Mucosa of descending colon (tissue), 3 donors: ENCODE measurements around the gene SNRPA. TPM values are rescaled to one million over a fixed set of nuclear protein-coding genes. Genes with fewer than 3 reads are reported as not detected.
A peak's percentile ranks its signal among the peaks of the same experiment; 100 is the strongest.
"Not testable (repeated sequence)": the region's sequence is repeated elsewhere in the genome, so short reads cannot be mapped to it uniquely, and the experiment has no call there.

Source experiments
- ATAC-seq: fragments of 200-7000 bp; cut with Tn5 transposase; one replicate; pipeline ENCODE4 v1.9.1; 2020; ENCODE audit warnings: mild to moderate bottlenecking, moderate library complexity
- DNase-seq, 3 donors: peaks; one replicate each; pipeline ENCODE4 v3.0.0-alpha.2; 2020
- H3K36me3 ChIP-seq: fragments of 200-600 bp; one replicate; pipeline ENCODE4 v1.8.0; 2021; ENCODE audit warnings: low read depth, mild to moderate bottlenecking
- H3K4me1 ChIP-seq: fragments of 200-600 bp; one replicate; pipeline ENCODE4 v1.8.0; 2021; ENCODE audit warnings: low read depth, mild to moderate bottlenecking
- H3K4me3 ChIP-seq: fragments of 200-600 bp; one replicate; pipeline ENCODE4 v1.8.0; 2021; ENCODE audit warnings: mild to moderate bottlenecking
- H3K9me3 ChIP-seq: fragments of 200-600 bp; one replicate; pipeline ENCODE4 v1.8.0; 2021; ENCODE audit warnings: mild to moderate bottlenecking
- intact Hi-C, 2 donors: fragments of 100-400 bp; cut with DNase I in 1 of 2; cut with micrococcal nuclease in 1 of 2; formaldehyde crosslinking; loops; one replicate each; pipeline versions ENCODE4 v1.11.0 to v1.11.1; 2022; cut with DNase I, micrococcal nuclease
- total RNA-seq, 3 donors: library from RNA; stranded (reverse); fragmentation: NEBNext Ultra II Directional in 2 of 3; extraction: Animal tissue kit (Norgen Biotek cat#: 25700) in 2 of 3; gene quantifications; one replicate each; pipeline versions ENCODE4 v1.2.1 to v1.2.4, GENCODE V29; 2021 to 2023
- TF ChIP-seq, protein P1 (sequence below): fragments of 200-600 bp; IDR thresholded peaks from one replicate; pipeline ENCODE4 v1.8.0; 2022; ENCODE audit warnings: antibody characterized with exemption, mild to moderate bottlenecking
- donor health status: DM: no; HTN: no; CAD: no; lungs with moderate emphysema.
- donor health status: DM: no; HTN: no; CAD: no.
- donor health status: DM: no; HTN: yes; CAD: no.

The SNRPA gene
- total RNA-seq, 3 donors from 2014 or later, result 54.0 to 81.7 (median 59.9) TPM

DNA sequence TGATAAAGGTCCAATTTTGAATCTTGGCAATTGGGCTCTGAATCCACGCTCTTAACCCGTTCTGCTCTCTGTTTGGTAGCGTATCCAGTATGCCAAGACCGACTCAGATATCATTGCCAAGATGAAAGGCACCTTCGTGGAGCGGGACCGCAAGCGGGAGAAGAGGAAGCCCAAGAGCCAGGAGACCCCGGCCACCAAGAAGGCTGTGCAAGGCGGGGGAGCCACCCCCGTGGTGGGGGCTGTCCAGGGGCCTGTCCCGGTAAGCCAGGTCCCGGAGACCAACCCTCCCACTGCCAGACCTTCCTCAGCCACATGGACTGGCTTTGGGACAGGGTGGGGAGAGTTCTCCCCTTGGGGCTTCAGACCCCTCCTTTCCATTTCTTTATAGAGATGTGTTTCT is 8.3 kb downstream of the SNRPA start:
- ATAC-seq (no peak), DNase-seq (no peak)
- Histone ChIP-seq H3K4me1 (peaks cover 19% of the 10 kb centered on the region), H3K9me3 (no peaks in the 10 kb centered on the region), H3K4me3 (no peak overlapping the region), H3K36me3 (peaks cover 26% of the 10 kb centered on the region)
- intact Hi-C loops, result no loop called here
- TF ChIP-seq, protein P1, sequence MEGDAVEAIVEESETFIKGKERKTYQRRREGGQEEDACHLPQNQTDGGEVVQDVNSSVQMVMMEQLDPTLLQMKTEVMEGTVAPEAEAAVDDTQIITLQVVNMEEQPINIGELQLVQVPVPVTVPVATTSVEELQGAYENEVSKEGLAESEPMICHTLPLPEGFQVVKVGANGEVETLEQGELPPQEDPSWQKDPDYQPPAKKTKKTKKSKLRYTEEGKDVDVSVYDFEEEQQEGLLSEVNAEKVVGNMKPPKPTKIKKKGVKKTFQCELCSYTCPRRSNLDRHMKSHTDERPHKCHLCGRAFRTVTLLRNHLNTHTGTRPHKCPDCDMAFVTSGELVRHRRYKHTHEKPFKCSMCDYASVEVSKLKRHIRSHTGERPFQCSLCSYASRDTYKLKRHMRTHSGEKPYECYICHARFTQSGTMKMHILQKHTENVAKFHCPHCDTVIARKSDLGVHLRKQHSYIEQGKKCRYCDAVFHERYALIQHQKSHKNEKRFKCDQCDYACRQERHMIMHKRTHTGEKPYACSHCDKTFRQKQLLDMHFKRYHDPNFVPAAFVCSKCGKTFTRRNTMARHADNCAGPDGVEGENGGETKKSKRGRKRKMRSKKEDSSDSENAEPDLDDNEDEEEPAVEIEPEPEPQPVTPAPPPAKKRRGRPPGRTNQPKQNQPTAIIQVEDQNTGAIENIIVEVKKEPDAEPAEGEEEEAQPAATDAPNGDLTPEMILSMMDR, result no peak

DNA sequence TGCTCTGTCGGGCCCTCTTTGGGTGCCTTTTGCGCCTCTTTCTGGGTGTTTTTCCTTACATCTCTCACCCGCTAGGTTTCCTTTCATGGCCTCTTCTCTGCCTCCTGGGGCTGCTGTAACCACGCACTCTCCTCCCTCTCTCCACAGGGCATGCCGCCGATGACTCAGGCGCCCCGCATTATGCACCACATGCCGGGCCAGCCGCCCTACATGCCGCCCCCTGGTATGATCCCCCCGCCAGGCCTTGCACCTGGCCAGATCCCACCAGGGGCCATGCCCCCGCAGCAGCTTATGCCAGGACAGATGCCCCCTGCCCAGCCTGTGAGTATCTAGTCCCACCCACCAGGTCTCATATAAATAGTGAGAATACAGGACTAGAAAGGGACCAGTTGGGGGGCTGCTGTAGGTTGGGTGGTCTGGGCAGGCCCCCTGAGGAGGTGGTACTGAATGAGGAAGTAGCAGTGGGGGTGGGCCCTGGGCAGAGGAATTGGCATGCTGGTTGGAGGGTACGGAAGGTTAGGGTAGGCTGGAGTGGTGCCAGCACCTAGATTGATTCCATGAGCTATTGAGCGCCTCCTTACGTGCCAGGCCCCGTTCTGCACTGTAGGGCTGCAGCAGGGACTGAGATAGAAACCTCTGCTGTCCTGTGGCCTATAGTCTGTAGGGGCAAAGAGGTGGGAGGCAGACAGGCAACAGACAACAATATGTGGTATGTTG is 11.9 kb downstream of the SNRPA start:
- intact Hi-C loops, result no loop called here
- peaks cover 36% of the 10 kb centered on the region for H3K36me3 ChIP-seq
- DNase-seq, result no peak
- TF ChIP-seq, protein P1, result no peak
- no peak for ATAC-seq
- no peaks in the 10 kb centered on the region for H3K4me1 ChIP-seq
- H3K4me3 ChIP-seq, result no peak overlapping the region
- no peaks in the 10 kb centered on the region for H3K9me3 ChIP-seq

DNA sequence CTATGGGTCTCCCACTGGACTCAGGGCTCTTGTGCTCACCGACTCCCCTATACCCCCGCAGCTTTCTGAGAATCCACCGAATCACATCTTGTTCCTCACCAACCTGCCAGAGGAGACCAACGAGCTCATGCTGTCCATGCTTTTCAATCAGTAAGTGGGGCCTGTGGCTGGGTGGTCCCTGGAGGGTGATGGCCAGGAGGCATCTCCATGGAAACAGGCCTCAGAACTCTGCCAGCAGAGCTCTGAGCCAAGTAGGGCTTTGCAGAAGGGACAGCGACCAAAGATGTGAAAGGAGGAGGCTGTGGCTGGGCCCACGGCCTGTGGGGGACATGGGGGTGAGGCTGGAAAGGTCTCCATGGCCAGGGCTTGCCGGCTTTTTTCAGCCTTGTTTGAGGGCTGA is 12.5 kb downstream of the SNRPA start:
- H3K4me3 ChIP-seq, result no peak overlapping the region
- no peaks in the 10 kb centered on the region for H3K4me1 ChIP-seq
- peaks cover 30% of the 10 kb centered on the region for H3K36me3 ChIP-seq
- no peaks in the 10 kb centered on the region for H3K9me3 ChIP-seq
- ATAC-seq (no peak), DNase-seq (no peak)
- intact Hi-C loops, result no loop called here
- TF ChIP-seq, protein P1, result no peak

DNA sequence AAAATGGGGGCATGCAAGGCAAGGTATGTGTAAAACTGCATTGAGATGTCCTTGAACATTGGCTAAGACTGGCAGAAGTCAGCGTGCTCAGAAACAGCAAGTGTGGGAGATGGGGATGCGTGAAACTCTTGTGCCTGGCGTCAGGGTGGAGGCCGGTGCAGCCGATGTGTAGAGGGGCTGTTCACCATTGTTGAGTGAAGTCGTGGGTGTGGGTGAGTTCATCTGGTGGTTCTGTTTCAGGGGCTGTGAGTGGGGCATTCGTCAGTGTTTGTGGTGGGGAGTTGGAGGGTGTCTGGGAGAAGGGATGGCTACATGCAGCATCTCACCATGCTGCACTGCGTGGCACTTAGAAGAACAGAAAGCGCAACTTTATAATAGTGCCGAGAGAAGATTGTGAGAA is 13.0 kb downstream of the SNRPA start:
- Histone ChIP-seq H3K9me3 (no peaks in the 10 kb centered on the region), H3K36me3 (peaks cover 27% of the 10 kb centered on the region), H3K4me3 (no peak overlapping the region), H3K4me1 (no peaks in the 10 kb centered on the region)
- intact Hi-C loops, result no loop called here
- no peak for DNase-seq
- TF ChIP-seq, protein P1, result no peak
- no peak for ATAC-seq

DNA sequence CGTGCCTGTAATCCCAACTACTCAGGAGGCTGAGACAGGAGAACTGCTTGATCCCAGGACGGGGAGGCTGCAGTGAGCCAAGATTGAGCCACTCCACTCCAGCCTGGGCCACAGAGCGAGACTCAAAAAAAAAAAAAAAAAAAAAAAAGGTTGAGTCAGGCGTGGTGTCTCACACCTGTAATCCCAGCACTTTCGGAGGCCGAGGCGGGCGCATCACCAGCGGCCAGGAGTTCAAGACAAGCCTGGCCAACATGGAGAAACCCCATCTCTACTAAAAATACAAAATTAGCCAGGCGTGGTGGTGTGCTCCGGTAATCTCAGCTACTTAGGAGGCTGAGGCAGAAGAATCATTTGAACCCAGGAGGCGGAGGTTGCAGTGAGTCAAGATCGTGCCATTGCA is 15.4 kb downstream of the SNRPA start:
- H3K4me1 ChIP-seq, ATAC-seq, H3K9me3 ChIP-seq, intact Hi-C loops, DNase-seq, H3K4me3 ChIP-seq: not testable (repeated sequence)
- H3K36me3 ChIP-seq, result peaks cover 20% of the 10 kb centered on the region

DNA sequence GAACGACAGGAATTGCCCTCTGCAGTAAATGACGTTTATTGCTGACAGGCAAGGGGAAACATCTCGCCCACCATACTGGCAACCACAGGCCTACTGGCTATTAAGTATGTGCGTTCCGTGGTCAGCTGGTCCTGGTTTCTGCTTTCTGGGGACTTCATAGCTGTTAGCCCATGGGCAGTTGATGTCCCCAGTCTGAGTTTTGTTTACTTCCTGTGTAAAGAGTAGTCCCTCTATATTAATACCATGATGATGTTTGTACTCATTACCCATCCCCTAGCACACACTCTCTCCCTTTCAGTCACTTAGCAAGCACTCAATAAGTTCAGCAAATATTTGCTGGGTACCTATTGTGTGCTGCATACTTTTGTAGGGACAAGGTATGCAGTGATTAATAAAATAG is 17.9 kb downstream of the SNRPA start:
- H3K4me3 ChIP-seq, result no peak overlapping the region
- TF ChIP-seq, protein P1, result no peak
- no peaks in the 10 kb centered on the region for H3K4me1 ChIP-seq
- peaks cover 10% of the 10 kb centered on the region for H3K36me3 ChIP-seq
- ATAC-seq (no peak), DNase-seq (no peak)
- no peaks in the 10 kb centered on the region for H3K9me3 ChIP-seq
- intact Hi-C loops, result no loop called here

DNA sequence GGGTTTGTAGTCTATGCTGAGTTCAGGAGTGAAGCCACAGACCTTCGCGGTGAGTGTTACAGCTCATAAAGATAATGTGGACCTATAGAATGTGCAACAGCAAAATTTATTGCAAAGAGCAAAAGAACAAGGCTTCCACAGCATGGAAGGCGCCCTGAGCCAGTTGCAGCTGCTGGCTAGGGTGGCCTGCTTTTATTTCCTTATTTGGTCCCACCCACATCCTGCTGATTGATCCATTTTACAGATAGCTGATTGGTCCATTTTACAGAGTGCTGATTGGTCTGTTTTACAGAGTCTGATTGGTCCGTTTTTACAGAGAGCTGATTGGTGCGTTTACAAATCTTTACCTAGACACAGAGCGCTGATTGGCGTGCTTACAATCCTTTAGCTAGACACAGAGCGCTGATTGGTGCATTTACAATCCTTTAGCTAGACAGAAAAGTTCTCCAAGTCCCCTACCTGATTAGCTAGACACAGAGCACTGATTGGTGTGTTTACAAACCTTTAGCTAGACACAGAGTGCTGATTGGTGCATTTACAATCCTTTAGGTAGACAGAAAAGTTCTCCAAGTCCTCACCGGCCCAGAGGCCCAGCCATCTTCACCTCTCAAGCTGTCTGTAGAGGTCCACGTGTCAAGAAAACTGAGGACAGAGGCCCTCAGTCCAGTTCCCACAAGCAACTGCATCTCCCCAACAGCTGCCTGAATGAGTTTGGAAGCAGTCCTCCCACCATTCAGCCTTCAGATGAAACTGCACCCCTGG is 20.3 kb downstream of the SNRPA start:
- H3K4me1 ChIP-seq, H3K4me3 ChIP-seq, H3K36me3 ChIP-seq, DNase-seq, H3K9me3 ChIP-seq, intact Hi-C loops: not testable (repeated sequence)
- ATAC-seq, result peak; percentile 67
